GM19455 (cell line): ENCODE measurements around the gene HCFC1.
"Not testable (repeated sequence)": the region's sequence is repeated elsewhere in the genome, so short reads cannot be mapped to it uniquely, and the experiment has no call there.

ENCODE experiments used
- ATAC-seq: cut with Tn5 transposase; IDR thresholded peaks from one replicate; pipeline ENCODE4 v1.9.1; 2021; ENCODE audit not compliant: unreplicated experiment

Gene HCFC1

DNA sequence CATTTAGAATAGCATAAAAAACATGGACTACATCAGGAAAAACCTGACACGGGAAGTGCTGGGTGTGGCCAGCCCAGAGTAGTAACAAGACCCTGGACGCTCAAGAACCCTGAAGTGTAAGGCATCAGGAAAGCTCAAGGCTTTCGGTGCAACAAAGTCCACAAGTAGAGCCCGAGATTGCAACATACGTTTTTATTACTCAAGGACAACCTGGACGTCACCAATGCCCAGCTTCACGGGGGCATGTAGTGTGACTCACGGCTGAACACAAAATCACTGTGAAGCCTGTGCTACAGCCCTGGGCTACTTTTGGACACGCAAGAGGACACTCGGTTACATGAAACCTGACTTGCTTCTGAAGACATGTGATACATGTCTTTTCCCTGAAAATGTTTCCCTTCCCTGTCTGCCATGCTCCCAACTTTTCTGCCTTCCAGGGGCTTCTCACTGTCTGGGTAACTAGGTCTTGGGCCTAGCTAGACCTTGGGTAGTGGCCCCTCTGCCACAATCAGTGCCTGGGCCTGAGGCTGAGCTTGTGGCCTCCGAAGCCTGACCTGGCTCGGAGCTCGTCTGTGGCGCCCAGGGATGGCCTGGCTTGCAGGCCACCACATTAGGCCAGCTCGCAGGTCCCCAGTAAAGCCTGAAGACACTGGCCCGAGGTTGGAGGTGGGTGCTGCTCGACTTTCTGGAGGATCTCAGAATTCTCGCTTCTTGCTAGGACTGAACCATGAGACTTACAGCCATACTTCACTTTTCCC lies 38.9 kb upstream of the HCFC1 start:
- ATAC-seq, result no peak

DNA sequence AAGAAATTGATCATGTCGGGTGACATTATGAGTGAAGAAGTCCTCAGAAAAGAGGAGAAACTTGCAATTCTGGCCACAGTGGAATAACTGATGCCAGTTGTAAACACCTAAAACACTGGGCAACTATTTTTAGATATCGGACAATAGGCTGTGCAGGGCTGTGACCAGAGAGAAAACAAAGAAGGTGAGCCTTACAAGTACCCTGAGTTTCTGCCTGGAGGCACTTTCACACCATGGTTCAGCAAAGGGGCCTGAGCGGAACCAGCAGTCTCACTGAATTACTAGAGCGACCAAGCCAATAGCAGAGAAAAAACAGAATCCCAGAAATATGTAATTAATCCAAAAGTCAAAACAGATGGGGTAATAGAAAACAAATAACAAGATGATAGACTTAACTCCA lies 36.9 kb upstream of the HCFC1 start:
- no peak for ATAC-seq

DNA sequence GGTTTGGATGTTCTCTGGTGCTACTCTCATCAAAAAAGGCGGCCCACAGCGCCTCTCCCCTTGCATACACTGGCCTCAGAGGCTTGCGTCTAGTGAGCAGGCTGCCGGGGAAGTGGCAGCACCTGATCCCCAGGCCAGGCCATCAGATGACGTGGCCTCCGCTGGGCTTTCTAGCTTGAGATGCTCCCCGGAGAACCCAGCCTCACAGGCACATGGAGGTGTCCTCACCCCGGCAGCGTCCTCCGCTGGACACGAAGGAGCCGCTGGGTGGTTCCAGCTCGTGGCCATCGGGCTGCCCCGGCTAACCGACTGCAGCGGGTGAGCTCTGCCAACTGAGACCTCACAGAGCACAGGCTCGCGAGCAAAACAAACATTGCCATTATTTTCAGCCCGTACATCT lies 35.3 kb upstream of the HCFC1 start:
- no peak for ATAC-seq

DNA sequence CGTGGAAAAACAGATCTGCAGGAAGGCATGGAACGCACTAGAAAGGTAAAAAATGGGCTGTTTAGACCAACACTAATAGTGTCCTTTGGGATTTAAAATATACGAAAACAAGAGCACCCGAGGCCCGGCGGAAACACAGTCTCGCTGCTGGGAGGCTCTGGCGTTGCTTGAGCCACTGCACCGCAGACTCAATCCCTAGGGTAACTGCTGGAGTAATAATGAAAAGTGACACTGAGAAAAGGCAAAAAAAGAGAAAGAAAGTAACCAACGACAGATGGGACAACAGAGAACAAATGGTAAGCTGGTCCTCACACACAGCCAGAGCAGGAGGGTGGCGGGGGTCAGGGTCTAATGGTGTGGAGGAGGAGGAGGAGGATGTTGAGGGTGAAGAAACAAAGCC lies 32.7 kb upstream of the HCFC1 start:
- ATAC-seq, result no peak

DNA sequence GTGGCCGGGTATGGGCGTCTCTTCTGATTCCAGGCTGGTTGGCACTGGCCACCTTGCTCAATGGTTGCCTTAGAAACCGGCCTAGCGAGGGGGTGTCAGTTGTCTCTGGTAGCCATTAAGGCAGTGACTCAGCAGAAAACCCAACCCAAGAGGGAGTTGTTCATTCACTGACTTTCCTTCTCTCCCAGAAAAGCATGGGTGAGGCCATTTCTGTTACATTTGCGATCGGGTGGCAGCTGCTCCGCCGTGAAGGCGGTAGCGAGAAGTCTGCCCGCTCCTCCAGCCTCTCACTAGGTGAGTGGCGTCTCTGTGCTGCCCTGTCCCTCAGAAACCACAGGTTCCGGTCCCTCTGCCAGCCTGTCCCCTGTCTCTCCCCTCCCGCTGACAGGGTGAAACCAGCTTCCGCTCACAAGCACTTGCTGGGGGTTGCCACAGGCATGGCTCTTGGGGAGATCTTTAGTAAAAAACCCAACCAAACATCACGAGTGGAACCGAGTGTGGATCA lies 30.6 kb upstream of the HCFC1 start:
- ATAC-seq, result no peak

DNA sequence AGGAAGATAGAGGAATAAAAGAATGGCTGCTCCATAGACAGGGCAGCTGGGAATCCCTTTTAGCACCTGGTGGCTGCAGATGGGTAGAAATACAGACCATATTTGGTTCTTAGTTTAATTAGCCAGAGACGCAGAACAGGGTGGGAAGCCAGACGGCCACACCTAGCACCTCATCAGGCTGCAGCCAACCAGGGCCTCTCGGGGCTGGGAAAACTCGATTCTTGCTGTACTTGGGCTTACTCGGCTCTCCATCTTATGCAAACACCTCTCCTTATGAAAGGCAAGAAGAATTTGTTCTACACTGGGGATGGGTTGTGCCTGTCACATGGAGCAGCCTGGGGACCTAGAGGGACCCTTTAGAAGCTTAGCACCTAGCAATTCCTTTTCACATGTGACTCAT lies 28.4 kb upstream of the HCFC1 start:
- ATAC-seq, result no peak

DNA sequence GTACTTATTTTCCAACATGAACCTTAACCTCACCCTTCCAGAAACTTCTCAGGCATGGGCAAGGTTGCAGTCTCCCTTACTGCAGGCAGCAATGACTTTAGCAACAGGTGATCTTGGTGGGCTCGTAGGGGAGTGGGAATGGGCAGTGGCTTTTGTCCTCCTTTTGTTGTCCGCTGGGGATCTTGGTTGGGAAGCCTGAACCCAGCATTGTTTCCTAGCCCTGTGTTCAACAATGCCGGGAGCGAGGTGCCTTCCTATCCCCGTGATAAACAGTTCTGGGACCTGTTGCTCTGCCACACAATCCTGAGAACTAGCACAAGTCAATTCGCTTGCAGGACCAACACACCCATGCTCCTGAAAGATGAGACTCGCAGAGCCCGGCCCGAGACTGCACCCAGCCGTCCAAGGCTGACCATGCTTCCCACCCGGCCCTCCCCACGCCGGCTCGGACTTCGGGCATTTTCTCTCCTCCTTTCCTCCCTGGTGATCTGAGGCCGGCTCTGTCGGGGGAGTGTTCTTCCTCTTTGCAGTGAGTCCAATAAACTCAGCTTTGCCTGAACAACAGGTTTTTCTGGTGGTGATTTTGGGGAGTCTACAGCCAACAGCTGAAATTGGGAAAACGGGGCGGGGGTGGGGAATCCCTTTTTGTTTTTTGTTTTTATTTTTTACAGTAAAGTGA lies 27.9 kb upstream of the HCFC1 start:
- ATAC-seq, result no peak

DNA sequence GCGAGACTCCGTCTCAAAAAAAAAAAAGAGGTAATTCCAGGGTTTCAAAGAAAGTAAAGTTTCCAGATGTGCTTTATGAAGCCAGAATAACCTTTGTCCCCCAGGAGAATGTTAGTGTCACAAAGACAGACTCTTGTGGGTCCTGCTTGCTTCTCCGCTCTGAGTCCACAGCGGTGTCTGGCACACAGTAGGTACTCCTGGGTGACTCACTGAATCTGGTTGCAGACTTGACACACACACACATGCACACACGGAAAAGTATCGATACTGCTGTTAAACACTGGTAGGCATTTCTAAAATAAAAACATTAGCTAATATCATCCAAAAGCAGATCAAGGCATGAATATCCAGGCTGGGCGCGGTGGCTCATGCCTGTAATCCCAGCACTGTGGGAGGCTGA lies 23.9 kb upstream of the HCFC1 start:
- ATAC-seq, result no peak

DNA sequence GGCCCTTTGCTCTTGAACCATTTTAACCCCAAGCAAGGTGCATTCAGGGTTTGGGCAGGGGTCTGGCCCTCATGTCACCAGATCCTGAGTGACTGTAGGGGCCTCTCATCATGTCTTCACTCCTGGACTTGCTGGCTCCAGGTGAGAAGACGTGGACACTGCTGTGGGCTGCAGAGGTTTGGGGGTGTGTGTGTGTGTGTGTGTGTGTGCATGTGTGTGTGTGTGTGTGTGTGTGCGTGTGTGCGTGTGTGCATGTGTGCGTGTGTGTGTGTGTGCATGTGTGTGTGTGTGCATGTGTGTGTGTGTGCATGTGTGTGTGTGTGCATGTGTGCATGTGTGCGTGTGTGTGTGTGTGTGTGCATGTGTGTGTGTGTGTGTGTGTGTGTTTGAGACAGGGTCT lies 22.8 kb upstream of the HCFC1 start:
- not testable (repeated sequence) for ATAC-seq

DNA sequence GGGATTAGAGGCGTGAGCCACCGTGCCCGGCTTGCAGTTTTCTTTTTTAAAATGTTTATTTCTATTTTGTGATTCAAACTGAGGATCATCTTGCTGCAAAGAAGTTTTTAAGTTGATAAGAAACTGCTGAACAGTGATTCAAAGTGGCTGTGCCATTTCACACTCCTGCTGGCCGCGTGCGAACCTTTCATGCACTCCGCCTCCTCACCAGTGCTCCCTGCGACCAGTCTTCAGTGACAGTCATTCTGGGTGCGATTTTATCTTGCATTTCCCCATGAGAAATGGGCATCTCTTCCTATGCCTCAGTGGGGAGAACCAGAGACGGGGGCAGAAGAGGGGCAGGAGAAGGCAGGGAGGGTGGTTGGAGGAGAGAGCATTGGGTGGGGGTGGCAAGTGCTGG lies 22.4 kb upstream of the HCFC1 start:
- ATAC-seq, result no peak

DNA sequence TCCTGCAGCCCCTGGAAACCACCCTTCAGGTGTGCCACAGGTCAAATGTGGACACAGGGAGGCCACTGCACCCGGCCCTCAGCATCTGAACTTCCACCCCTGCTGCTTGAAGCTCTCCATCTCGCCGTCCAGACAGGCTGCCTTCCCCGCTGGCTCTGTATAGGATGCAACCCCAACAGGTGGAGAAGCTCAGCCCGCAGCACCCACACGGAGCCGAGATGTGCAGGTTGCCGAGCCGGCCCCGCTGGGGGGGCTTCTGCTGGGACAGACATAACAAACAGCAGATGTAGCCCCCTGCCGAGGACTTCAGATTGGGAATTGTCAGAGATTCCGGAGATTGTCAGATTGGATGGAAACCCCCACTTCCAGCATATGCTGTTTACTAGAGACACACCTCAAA lies 21.5 kb upstream of the HCFC1 start:
- ATAC-seq, result no peak

DNA sequence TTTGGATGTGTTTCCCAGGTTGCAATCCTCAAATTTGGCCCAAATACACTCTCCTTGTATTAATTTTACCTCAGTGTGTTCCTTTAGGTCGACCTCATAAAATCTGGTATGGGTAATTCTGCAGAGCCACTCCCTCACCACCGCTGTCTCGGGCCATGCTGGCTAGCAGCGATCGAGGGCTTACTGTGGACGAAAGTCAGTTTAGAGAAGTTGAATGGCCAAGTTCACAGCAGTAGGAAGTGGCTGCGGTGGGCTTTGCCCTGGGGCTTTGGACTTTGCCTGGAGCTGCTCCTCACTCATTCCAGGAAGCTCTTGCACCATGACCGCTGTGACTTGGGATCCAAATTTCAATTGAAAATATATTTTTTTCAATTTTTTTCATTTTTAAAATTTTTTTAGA lies 20.6 kb upstream of the HCFC1 start:
- no peak for ATAC-seq

DNA sequence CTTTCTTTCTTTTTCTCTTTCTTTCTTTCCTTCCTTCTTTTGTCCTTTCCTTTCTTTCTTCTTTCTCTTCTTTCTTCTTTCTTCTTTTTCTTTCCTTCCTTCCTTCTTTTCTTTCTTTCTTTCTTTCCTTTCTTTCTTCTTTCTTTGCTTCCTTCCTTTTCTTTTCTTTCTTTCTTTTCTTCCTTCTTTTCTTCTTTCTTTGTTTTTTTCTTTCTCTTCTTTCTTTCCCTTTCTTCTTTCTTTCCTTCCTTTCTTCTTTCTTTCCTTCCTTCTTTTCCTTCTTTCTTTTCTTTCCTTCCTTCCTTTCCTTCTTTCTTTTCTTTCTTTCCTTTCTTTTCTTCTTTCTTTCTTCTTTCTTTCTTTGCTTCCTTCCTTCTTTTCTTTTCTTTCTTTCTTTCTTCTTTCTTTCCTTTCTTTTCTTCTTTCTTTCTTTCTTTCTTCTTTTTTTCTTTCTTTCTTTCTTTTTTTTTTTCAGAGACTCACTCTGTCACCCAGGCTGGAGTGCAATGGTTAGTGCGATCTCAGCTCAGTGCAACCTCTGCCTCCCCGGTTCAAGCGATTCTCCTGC lies 19.5 kb upstream of the HCFC1 start:
- ATAC-seq, result no peak

DNA sequence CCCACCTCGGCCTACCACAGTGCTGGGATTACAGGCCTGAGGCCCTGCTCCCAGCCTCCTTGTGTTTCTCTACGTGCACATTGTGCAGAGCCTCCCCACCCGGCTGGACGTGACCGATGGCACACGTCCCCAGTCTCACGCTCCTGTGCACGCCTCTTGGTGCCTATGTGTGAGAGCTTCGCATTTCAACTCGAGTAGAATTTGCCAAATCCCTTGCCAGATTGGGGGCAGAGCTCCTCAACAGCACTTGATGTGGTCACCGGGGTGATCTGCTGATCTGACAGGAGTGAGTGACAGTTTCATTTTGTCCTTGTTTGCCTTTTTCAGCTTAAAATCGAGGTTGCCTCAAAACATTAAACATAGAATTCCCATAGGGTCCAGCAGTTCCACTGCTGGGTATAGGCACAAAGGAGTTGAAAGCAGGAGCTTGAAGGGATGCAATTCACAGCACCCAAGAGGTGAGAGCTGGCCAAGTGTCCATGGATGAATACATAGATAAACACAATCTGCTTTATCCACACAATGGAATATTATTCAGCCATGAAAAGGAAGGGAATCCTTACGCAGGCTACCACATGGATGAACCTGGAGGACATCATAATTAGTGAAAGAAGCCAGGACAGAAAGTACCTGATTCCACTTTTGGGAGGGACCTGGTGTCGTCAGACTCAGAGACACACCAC lies 18.5 kb upstream of the HCFC1 start:
- no peak for ATAC-seq

DNA sequence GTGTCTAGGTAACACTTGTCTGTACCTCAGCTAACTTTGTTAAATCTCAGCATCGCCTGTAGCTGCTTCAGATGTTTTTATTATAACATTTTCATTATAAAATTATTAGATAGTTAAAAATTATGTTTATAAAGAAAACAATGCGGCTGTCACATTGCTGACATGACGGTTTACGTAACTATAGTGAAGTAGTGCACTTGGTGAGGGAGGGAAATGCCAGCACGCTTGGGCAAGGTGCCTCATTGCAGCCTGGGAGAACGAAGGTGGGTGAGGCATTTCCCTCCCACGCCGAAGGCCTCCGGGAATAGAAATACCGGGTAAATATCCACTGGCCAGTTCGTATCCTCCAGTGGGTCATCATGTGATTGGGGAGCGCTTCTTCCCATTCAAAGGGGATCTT lies 16.9 kb upstream of the HCFC1 start:
- no peak for ATAC-seq

DNA sequence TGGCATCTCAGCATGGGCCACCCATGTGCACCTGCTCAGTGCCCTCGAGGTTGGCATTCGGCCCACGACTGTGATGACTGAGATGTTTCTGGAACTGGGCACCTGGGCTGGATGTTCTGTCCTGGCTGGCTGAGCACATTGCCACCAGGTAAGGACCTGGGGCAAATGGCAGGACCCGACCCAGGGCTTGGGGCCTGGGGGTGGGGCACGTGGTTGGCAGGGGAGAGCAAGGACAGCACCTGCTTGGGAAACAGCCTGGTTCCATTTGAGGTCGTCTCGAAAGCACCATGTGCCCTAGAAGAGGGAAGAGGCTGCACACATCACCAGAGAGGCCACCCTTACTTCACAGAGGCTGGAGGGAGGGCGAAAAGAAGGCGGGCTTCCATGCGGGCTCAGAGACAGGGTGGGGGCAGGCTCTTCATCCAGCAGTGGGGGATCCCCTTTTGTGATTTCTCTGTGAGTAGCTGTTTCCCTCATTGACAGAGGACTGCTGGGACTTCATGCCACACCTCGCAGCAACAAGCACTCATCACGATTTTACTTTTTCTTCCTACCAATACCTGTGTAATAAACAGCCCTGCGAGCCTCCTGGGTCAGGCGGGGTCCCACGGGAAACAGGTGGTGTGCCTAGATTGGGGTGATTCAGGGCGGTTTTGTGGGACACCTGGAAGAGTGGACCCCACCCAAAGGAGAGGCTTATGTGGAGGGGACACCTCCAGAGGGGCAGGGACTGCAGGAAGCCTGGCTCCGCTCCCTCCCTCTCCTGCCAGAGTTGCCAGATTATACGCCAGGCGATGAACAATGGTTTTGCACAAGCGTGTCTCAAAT lies 12.9 kb upstream of the HCFC1 start:
- ATAC-seq, result no peak

DNA sequence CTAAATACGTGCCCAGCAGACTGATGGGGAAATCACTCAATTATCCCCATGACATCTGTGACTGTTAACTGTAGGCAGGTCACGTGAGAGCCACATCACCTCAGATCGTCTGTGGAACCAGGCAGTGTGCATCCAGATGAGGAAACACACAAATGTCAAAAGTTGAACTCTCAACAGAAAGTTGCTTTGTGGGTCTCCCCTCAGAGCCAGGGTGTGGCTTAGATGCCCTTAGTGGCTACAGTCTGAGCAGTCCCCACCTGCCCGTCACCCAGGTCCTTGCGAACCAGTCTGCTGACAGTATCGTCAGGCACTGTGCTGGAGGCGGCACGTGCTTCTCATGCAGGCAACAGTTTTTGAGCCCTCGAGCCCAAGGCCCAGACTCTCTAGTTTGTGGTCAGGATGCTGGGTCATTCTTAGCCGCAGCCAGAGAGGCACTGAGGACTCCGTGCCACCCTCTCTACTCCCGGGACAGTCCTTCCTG lies 11.7 kb upstream of the HCFC1 start:
- ATAC-seq, result no peak

DNA sequence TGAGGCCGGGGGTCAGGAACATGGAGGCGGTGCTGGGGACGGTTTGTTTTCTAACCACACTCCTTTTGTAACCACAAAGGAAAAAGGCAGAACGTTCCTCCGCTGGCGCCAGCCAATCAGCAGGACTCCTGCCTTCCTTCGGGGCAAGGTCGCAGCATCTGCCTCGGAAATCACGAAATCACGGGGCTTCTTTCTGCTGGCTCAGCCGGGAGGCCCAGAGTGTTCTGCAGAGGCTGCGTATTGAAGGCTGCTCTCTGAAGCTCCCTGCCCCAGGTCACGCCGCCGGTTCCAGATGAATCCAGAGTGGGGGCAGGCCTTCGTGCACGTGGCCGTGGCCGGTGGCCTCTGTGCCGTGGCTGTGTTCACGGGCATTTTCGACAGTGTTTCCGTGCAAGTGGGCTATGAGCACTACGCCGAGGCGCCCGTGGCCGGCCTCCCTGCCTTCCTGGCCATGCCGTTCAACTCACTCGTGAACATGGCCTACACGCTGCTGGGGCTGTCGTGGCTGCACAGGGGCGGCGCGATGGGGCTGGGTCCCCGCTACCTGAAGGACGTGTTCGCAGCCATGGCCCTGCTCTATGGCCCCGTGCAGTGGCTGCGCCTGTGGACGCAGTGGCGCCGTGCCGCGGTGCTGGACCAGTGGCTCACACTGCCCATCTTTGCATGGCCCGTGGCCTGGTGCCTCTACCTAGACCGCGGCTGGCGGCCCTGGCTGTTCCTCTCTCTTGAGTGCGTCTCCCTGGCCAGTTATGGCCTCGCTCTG lies 10.3 kb upstream of the HCFC1 start:
- ATAC-seq, result no peak

DNA sequence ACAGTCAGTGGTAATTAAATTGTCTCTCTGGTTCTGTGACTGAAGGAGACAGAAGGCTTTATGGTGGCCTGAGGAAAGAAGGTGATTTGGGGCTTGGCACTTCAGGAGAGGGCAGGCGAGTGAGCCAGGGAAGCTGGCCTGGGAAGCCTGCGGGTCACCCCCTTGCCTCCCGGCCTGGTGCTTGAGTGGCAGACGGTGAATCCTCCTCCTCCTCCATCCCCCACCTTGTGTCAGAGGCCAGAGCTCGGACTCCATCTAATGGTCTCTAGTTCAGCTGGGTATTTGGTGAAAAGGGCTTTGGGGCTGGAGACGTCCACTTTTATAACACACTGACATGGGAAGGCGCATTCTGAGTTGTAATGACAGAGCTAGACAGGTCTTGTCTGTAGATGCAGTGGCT lies 9.6 kb upstream of the HCFC1 start:
- no peak for ATAC-seq

DNA sequence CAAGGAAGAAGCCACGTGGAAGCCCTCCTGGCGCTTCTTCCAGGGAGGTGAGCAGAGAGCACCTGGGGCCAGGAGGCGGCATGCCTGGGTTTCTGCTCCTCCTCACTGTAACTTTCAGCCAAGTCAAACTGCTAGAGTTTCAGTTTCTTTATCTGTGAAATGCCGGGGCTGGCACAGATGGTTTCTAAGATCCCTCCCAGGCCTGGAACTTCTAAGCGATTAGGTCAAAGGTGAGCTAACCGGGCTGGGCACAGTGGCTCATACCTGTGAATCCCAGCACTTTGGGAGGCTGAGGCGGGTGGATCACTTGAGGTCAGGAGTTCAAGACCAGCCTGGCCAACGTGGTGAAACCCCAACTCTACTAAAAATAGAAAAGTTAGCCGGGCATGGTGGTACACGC lies 8.8 kb upstream of the HCFC1 start:
- ATAC-seq, result not testable (repeated sequence)
